Superior temporal gyrus (tissue), 1 donor: ENCODE data around the gene LYPLA2.
A peak's percentile ranks its signal among the peaks of the same experiment; 100 is the strongest.
"Not testable (repeated sequence)": the region's sequence is repeated elsewhere in the genome, so short reads cannot be mapped to it uniquely, and the experiment has no call there.

Experiments used
- DNase-seq: peaks from one replicate; pipeline ENCODE4 v3.0.0-alpha.2; 2016; ENCODE audit errors: extremely low spot score

LYPLA2 gene

GRCh38 chr1:23800400-23801337, 9.7 kb downstream of the LYPLA2 start, which contains the start of gene GALE:
Gene GALE, minus strand, starts transcription at chr1:23800754. Its CDS starts 1,747 bp downstream, at chr1:23799007.
- peak; percentile 91 for DNase-seq

GRCh38 chr1:23801338-23801748, 10.4 kb downstream of the LYPLA2 start:
- no peak for DNase-seq

GRCh38 chr1:23801876-23802275, 10.9 kb downstream of the LYPLA2 start:
- DNase-seq: no peak

GRCh38 chr1:23802809-23803342, 11.9 kb downstream of the LYPLA2 start:
- not testable (repeated sequence) for DNase-seq

- no peak for DNase-seq
Measured at GRCh38 chr1:23803674-23804073, 12.7 kb downstream of the LYPLA2 start.

- DNase-seq: no peak
Measured at GRCh38 chr1:23804183-23804835, 13.4 kb downstream of the LYPLA2 start.

GRCh38 chr1:23805025-23805424, 14.1 kb downstream of the LYPLA2 start:
- DNase-seq: no peak

- no peak for DNase-seq
Measured at GRCh38 chr1:23806280-23806679, 15.3 kb downstream of the LYPLA2 start.

- DNase-seq: no peak
Measured at GRCh38 chr1:23807453-23807852, 16.5 kb downstream of the LYPLA2 start.

- peak; percentile 66 for DNase-seq
Measured at GRCh38 chr1:23809751-23810171, 18.8 kb downstream of the LYPLA2 start.

- peak; percentile 43 for DNase-seq
Measured at GRCh38 chr1:23810818-23811540, 20.0 kb downstream of the LYPLA2 start.

- DNase-seq: no peak
Measured at GRCh38 chr1:23814016-23814415, 23.1 kb downstream of the LYPLA2 start.

GRCh38 chr1:23816361-23816760, 25.4 kb downstream of the LYPLA2 start:
- no peak for DNase-seq

- DNase-seq: no peak
Measured at GRCh38 chr1:23816906-23817305, 26.0 kb downstream of the LYPLA2 start.

GRCh38 chr1:23817633-23818032, 26.7 kb downstream of the LYPLA2 start:
- no peak for DNase-seq

GRCh38 chr1:23823767-23824166, 32.8 kb downstream of the LYPLA2 start:
- no peak for DNase-seq

GRCh38 chr1:23824711-23825075, 33.7 kb downstream of the LYPLA2 start:
- no peak for DNase-seq

GRCh38 chr1:23825076-23825761, 34.3 kb downstream of the LYPLA2 start, which contains the start of gene HMGCL:
Gene HMGCL, minus strand, starts transcription at chr1:23825429. Its CDS starts 14 bp downstream, at chr1:23825415.
- peak; percentile 90 for DNase-seq

GRCh38 chr1:23825762-23826522, 35.0 kb downstream of the LYPLA2 start:
- DNase-seq: peak; percentile 55

- DNase-seq: not testable (repeated sequence)
Measured at GRCh38 chr1:23826590-23826989, 35.6 kb downstream of the LYPLA2 start.
